ENCODE results near the gene ZNF831. TPM values are rescaled to one million over a fixed set of nuclear protein-coding genes. Genes with fewer than 3 reads are reported as not detected.

The ZNF831 gene
- total and polyA plus RNA-seq, 10 of the 15 experiments (the other 5 are each of a cell fraction or from before 2014, with no cell fraction given) = 0.01 to 0.97 (median 0.23) TPM

- TF ChIP-seq EED (IDR thresholded peaks at IDR 0.05; ENCODE audit: low read depth) = no peak
- no peak for TF ChIP-seq NRF1 (conservative IDR thresholded peaks at IDR 0.05; ENCODE audit: low read depth, low read length)
- no peak for TF ChIP-seq USF2 (IDR thresholded peaks at IDR 0.05; ENCODE audit: borderline replicate concordance, low read depth, low read length)
- no peak for TF ChIP-seq PAX8 (IDR thresholded peaks at IDR 0.05)
- no peak for TF ChIP-seq RCOR1 (conservative IDR thresholded peaks at IDR 0.05; ENCODE audit: low read depth, low read length)
- TF ChIP-seq BCL11A (IDR thresholded peaks at IDR 0.05; ENCODE audit: low read depth, low read length) = no peak
- no peak for TF ChIP-seq MYB (IDR thresholded peaks at IDR 0.05; ENCODE audit: borderline replicate concordance, low read depth, low read length)
- TF ChIP-seq CEBPB (IDR thresholded peaks at IDR 0.05; ENCODE audit: borderline replicate concordance in 1 of 2, low read depth in 2 of 2, low read length in 2 of 2) = no peak
- TF ChIP-seq MEF2B (IDR thresholded peaks at IDR 0.05; ENCODE audit: partially characterized antibody, poor library complexity, severe bottlenecking) = no peak
- TF ChIP-seq CBFB (IDR thresholded peaks at IDR 0.05; ENCODE audit: low read depth) = no peak
- no peak for TF ChIP-seq GABPA (IDR thresholded peaks at IDR 0.05; ENCODE audit: low read depth)
- TF ChIP-seq ELK1 (IDR thresholded peaks at IDR 0.05; ENCODE audit: low read depth, low read length) = no peak
- no peak for TF ChIP-seq BRCA1 (IDR thresholded peaks at IDR 0.05; ENCODE audit: low read depth, low read length)
- no peak for TF ChIP-seq BHLHE40 (IDR thresholded peaks at IDR 0.05; ENCODE audit: borderline replicate concordance in 1 of 2, low read depth in 2 of 2, low read length in 1 of 2)
- TF ChIP-seq STAT3 (IDR thresholded peaks at IDR 0.05; ENCODE audit: low read depth, low read length) = no peak
- no peak for TF ChIP-seq REST (IDR thresholded peaks at IDR 0.05; ENCODE audit: low read depth, low read length)
- TF ChIP-seq MYC (IDR thresholded peaks at IDR 0.05; ENCODE audit: insufficient read depth, insufficient read length, insufficient replicate concordance, low read length, severe bottlenecking) = no peak
- no peaks in the 10 kb centered on the region for H3K36me3 ChIP-seq (ENCODE audit: control insufficient read depth in 2 of 2, insufficient read depth in 2 of 2, low read length in 1 of 2)
- in situ Hi-C loops (cut with MboI) (no loop called here), intact Hi-C loops (cut with micrococcal nuclease; ENCODE audit: unreplicated experiment) (no loop called here)
- no peak overlapping the region for H3K9ac ChIP-seq (ENCODE audit: control insufficient read depth, insufficient read depth, low read length)
- no peak overlapping the region for H3K4me3 ChIP-seq
- no TSS peak for BruUV-seq (replicated peaks)
- DNase-seq (ENCODE audit: low read depth, low spot score) = no peak
- peaks cover 0 to 1% of the 10 kb centered on the region in 2 experiments; a peak in 2 of 4 replicates for H3K27me3 ChIP-seq (replicated peaks in 1 of 2; ENCODE audit: control insufficient read depth in 2 of 2, insufficient read depth in 2 of 2, low read length in 1 of 2)
- H3K4me1 ChIP-seq (ENCODE audit: control insufficient read depth, insufficient read depth, low read length) = no peaks in the 10 kb centered on the region
- ChIA-PET CTCF (no interaction called here), POLR2A (no interaction called here), SMC1A (ENCODE audit: uncharacterized antibody, unreplicated experiment) (no interaction called here), RAD21 (ENCODE audit: unreplicated experiment) (no interaction called here)
- no peak for ATAC-seq
- H2AFZ ChIP-seq (ENCODE audit: control insufficient read depth, low read depth, low read length) = no peak overlapping the region
- no peaks in the 10 kb centered on the region for H3K9me3 ChIP-seq (replicated peaks; ENCODE audit: control insufficient read depth, insufficient read depth, low read length)
- H4K20me1 ChIP-seq (ENCODE audit: control insufficient read depth, insufficient read depth) = no peaks in the 10 kb centered on the region
- WGBS (ENCODE audit: insufficient coverage, insufficient replicate concordance, low lambda C conversion rate, missing lambda C conversion rate) = 39% methylated on average over 17 of the region's 18 CpGs
- no peak for FAIRE-seq
- no peak overlapping the region for H3K4me2 ChIP-seq (ENCODE audit: control insufficient read depth, insufficient read depth)
- H3K27ac ChIP-seq (ENCODE audit: control insufficient read depth, insufficient read depth) = no peak overlapping the region
- H3K79me2 ChIP-seq (ENCODE audit: control insufficient read depth, insufficient read depth, low read length) = no peaks in the 10 kb centered on the region
These were observed 31.8 kb downstream of the ZNF831 start for GRCh38 chr20:59195316-59195993.

All from GM12878 (cell line).